ENCODE data around the gene SUPT3H.

GRCh38 chr6:45170309-45170708, 207.4 kb downstream of the SUPT3H start:
- TF ChIP-seq CTCF (optimal IDR thresholded peaks at IDR 0.05 in 1 of 3, IDR thresholded peaks at IDR 0.05 in 1 of 3, conservative IDR thresholded peaks at IDR 0.05 in 1 of 3; ENCODE audit: extremely low read depth in 1 of 3, insufficient read depth in 2 of 3, low read length in 3 of 3) (no peak), EZH2 (IDR thresholded peaks at IDR 0.05; ENCODE audit: low read length) (no peak)
